ENCODE results near the gene CACNB2.
A peak's percentile ranks its signal among the peaks of the same experiment; 100 is the strongest.

- TF ChIP-seq, protein P1, sequence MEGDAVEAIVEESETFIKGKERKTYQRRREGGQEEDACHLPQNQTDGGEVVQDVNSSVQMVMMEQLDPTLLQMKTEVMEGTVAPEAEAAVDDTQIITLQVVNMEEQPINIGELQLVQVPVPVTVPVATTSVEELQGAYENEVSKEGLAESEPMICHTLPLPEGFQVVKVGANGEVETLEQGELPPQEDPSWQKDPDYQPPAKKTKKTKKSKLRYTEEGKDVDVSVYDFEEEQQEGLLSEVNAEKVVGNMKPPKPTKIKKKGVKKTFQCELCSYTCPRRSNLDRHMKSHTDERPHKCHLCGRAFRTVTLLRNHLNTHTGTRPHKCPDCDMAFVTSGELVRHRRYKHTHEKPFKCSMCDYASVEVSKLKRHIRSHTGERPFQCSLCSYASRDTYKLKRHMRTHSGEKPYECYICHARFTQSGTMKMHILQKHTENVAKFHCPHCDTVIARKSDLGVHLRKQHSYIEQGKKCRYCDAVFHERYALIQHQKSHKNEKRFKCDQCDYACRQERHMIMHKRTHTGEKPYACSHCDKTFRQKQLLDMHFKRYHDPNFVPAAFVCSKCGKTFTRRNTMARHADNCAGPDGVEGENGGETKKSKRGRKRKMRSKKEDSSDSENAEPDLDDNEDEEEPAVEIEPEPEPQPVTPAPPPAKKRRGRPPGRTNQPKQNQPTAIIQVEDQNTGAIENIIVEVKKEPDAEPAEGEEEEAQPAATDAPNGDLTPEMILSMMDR (IDR thresholded peaks at IDR 0.05; ENCODE audit: low read depth, low read length, poor library complexity, severe bottlenecking), result peak; percentile 62
- TF ChIP-seq EZH2phosphoT487 (IDR thresholded peaks at IDR 0.05; ENCODE audit: borderline replicate concordance, low read length), result no peak
Observed at GRCh38 chr10:18216482-18216881, 76.3 kb downstream of the CACNB2 start.

All from DOHH2 (cell line).